ENCODE measurements around the gene JAGN1.

- TF ChIP-seq POLR2A (IDR thresholded peaks at IDR 0.05; ENCODE audit: low read length) (no peak), GATA1 (IDR thresholded peaks at IDR 0.05; ENCODE audit: low read depth, low read length) (no peak)
These were observed 29.2 kb upstream of the JAGN1 start for GRCh38 chr3:9861201-9861600.
